DOHH2 (cell line): ENCODE measurements around the gene DDX49.

Experiments used
- H3F3A ChIP-seq: fragments of 200-600 bp; sonication (generic), shearing (Covaris generic); 2 replicates; pipeline ENCODE4 v1.6.0; 2016; ENCODE audit warnings: antibody characterized with exemption, mild to moderate bottlenecking; ENCODE audit not compliant: control insufficient read depth, insufficient read depth
- H3K27ac ChIP-seq: fragments of 200-600 bp; sonication (generic); 2 replicates; pipeline ENCODE4 v1.5.1; 2014; ENCODE audit warnings: low read depth, mild to moderate bottlenecking, low read length, moderate library complexity
- H3K27me3 ChIP-seq: fragments of 200-600 bp; sonication (generic); 2 replicates; pipeline ENCODE4 v1.6.1; 2014; ENCODE audit warnings: mild to moderate bottlenecking, low read length, mixed read lengths; ENCODE audit not compliant: control insufficient read depth
- H3K36me3 ChIP-seq: fragments of 200-600 bp; sonication (generic); 2 replicates; pipeline ENCODE4 v1.6.1; 2014; ENCODE audit warnings: mild to moderate bottlenecking, low read length, moderate library complexity, mixed read lengths; ENCODE audit not compliant: control insufficient read depth
- H3K4me1 ChIP-seq: fragments of 200-600 bp; sonication (generic); 2 replicates; pipeline ENCODE4 v1.6.1; 2014; ENCODE audit warnings: mild to moderate bottlenecking, low read length, mixed read lengths; ENCODE audit not compliant: control insufficient read depth
- H3K4me2 ChIP-seq: fragments of 200-600 bp; sonication (generic); 2 replicates; pipeline ENCODE4 v1.6.0; 2014; ENCODE audit warnings: mild to moderate bottlenecking, low read length, moderate library complexity
- H3K4me3 ChIP-seq: fragments of 200-600 bp; sonication (generic); 2 replicates; pipeline ENCODE4 v1.5.1; 2014; ENCODE audit warnings: mild to moderate bottlenecking, low read length, mixed read lengths
- H3K79me2 ChIP-seq: fragments of 200-600 bp; sonication (generic); 2 replicates; pipeline ENCODE4 v1.6.1; 2014; ENCODE audit warnings: mild to moderate bottlenecking, low read length, mixed read lengths; ENCODE audit not compliant: control insufficient read depth
- H3K9me2 ChIP-seq: fragments of 200-600 bp; sonication (generic); replicated peaks from 2 replicates; pipeline ENCODE4 v1.6.1; 2014; ENCODE audit warnings: mild to moderate bottlenecking, low read length, mixed read lengths; ENCODE audit not compliant: control insufficient read depth
- H3K9me3 ChIP-seq: fragments of 200-600 bp; sonication (generic); 2 replicates; pipeline ENCODE4 v1.6.1; 2014; ENCODE audit warnings: antibody characterized with exemption, low read length, mixed read lengths; ENCODE audit not compliant: control insufficient read depth, insufficient read depth
- H4K20me1 ChIP-seq: fragments of 200-600 bp; sonication (generic); 2 replicates; pipeline ENCODE4 v1.6.0; 2014; ENCODE audit warnings: low read depth, mild to moderate bottlenecking, antibody characterized with exemption, low read length, moderate library complexity; ENCODE audit not compliant: control insufficient read depth, insufficient read depth
- EZH2phosphoT487 ChIP-seq: fragments of 200-600 bp; sonication (generic); IDR thresholded peaks from 2 replicates; pipeline ENCODE4 v1.6.1; 2017; ENCODE audit warnings: borderline replicate concordance, mild to moderate bottlenecking, antibody characterized with exemption, low read length, moderate library complexity, mixed read lengths
- TF ChIP-seq, protein P1 (sequence below): fragments of 200-600 bp; sonication (generic); IDR thresholded peaks from one replicate; pipeline ENCODE4 v1.5.1; 2014; ENCODE audit warnings: antibody characterized with exemption, mild to moderate bottlenecking, low read depth, low read length; ENCODE audit not compliant: poor library complexity, severe bottlenecking

The DDX49 gene

DNA sequence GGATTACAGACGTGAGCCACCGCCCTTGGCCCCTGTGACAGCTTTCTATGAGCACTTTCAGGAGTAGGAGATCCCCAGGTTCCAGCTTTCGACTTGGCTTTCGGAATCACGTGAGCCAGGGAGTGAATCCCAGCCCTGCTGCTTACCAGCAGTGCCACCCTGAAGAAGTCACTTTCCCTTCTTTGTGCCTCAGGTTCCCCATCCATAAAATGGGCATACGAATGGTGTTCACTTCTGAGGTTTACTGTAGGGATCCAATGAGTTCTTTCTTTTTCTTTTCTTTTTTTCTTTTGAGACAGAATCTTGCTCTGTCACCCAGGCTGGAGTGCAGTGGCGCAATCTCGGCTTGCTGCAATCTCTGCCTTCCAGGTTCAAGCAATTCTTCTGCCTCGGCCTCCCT, 25.8 kb downstream of the DDX49 start:
- Histone ChIP-seq H3K79me2 (no peaks in the 10 kb centered on the region), H3K9me3 (no peaks in the 10 kb centered on the region), H3K27ac (no peak overlapping the region), H4K20me1 (no peaks in the 10 kb centered on the region), H3K9me2 (no peaks in the 10 kb centered on the region), H3K27me3 (peaks cover 24% of the 10 kb centered on the region), H3K4me2 (no peak overlapping the region), H3F3A (no peaks in the 10 kb centered on the region), H3K4me1 (peaks cover 28% of the 10 kb centered on the region), H3K4me3 (no peak overlapping the region), H3K36me3 (no peaks in the 10 kb centered on the region)
- TF ChIP-seq, protein P1, sequence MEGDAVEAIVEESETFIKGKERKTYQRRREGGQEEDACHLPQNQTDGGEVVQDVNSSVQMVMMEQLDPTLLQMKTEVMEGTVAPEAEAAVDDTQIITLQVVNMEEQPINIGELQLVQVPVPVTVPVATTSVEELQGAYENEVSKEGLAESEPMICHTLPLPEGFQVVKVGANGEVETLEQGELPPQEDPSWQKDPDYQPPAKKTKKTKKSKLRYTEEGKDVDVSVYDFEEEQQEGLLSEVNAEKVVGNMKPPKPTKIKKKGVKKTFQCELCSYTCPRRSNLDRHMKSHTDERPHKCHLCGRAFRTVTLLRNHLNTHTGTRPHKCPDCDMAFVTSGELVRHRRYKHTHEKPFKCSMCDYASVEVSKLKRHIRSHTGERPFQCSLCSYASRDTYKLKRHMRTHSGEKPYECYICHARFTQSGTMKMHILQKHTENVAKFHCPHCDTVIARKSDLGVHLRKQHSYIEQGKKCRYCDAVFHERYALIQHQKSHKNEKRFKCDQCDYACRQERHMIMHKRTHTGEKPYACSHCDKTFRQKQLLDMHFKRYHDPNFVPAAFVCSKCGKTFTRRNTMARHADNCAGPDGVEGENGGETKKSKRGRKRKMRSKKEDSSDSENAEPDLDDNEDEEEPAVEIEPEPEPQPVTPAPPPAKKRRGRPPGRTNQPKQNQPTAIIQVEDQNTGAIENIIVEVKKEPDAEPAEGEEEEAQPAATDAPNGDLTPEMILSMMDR, result no peak
- no peak for TF ChIP-seq EZH2phosphoT487

DNA sequence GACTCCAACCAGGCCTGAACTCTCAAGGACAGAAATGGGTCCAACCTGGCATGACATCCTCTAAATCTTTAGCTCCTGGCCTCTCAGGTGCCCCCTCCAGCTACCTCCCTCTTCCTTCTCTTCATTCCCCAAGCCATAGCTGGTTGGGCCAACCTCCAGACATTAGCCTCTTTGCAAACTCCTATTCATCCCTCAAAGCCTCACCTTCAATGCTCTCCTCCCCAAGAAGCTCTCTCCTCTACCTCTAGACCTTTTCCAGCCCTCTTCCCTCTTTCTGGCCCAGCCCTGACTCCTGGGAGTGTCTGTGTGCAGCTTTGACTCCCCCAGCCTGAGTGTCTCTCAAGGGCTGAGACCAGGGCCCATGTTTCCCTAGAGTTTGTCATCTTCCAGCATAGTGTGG, 26.8 kb downstream of the DDX49 start:
- peaks cover 23% of the 10 kb centered on the region for H3K4me1 ChIP-seq
- peaks cover 18% of the 10 kb centered on the region for H3K27me3 ChIP-seq
- no peaks in the 10 kb centered on the region for H4K20me1 ChIP-seq
- H3F3A ChIP-seq, result no peaks in the 10 kb centered on the region
- H3K79me2 ChIP-seq, result no peaks in the 10 kb centered on the region
- H3K4me3 ChIP-seq, result no peak overlapping the region
- no peak for TF ChIP-seq EZH2phosphoT487
- TF ChIP-seq, protein P1, result no peak
- H3K27ac ChIP-seq, result no peak overlapping the region
- no peaks in the 10 kb centered on the region for H3K36me3 ChIP-seq
- peak overlapping the region; percentile 60 for H3K4me2 ChIP-seq
- H3K9me2 ChIP-seq, result no peaks in the 10 kb centered on the region
- H3K9me3 ChIP-seq, result no peaks in the 10 kb centered on the region

- TF ChIP-seq, protein P1, result no peak
- no peak for TF ChIP-seq EZH2phosphoT487
- no peaks in the 10 kb centered on the region for H3K9me3 ChIP-seq
- H4K20me1 ChIP-seq, result no peaks in the 10 kb centered on the region
- H3F3A ChIP-seq, result no peaks in the 10 kb centered on the region
- peaks cover 13% of the 10 kb centered on the region for H3K27me3 ChIP-seq
- peak overlapping the region; percentile 28; the same call in 1 of the 2 replicates for H3K4me3 ChIP-seq
- no peak overlapping the region for H3K27ac ChIP-seq
- no peaks in the 10 kb centered on the region for H3K9me2 ChIP-seq
- H3K4me2 ChIP-seq, result peak overlapping the region; percentile 60
- H3K36me3 ChIP-seq, result no peaks in the 10 kb centered on the region
- H3K79me2 ChIP-seq, result no peaks in the 10 kb centered on the region
- H3K4me1 ChIP-seq, result peaks cover 23% of the 10 kb centered on the region
Measured at GRCh38 chr19:18946918-18947317, 27.4 kb downstream of the DDX49 start.
